C4-2B (cell line): ENCODE data around the gene PLSCR1.

ENCODE experiments used
- ZFX ChIP-seq: fragments of 450-650 bp; IDR thresholded peaks from 2 replicates; pipeline ENCODE4 v1.6.1; 2017
- TF ChIP-seq, protein P1 (sequence below): fragments of 450-650 bp; conservative IDR thresholded peaks from 2 replicates; pipeline ENCODE4 v1.5.1; 2017; ENCODE audit warnings: mild to moderate bottlenecking

DNA sequence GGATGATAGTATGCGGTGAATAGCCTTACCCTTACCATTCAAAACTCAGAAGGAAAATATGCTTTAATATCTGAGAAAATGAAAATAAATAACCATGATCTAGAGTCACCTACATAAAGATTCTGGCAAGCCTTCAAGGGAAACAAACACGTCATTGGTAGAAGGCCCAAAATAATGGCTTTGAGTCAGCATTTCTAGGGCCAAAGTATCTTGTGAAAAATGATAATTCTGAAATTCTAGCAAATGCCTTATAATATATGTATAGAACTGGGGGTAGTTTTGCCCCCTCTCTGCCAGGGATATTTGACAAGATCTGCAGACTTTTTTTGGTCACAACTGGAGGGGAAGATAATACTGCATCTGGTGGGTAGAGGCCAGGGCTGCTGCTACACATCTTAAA is 15.4 kb downstream of the PLSCR1 start:
- TF ChIP-seq, protein P1, sequence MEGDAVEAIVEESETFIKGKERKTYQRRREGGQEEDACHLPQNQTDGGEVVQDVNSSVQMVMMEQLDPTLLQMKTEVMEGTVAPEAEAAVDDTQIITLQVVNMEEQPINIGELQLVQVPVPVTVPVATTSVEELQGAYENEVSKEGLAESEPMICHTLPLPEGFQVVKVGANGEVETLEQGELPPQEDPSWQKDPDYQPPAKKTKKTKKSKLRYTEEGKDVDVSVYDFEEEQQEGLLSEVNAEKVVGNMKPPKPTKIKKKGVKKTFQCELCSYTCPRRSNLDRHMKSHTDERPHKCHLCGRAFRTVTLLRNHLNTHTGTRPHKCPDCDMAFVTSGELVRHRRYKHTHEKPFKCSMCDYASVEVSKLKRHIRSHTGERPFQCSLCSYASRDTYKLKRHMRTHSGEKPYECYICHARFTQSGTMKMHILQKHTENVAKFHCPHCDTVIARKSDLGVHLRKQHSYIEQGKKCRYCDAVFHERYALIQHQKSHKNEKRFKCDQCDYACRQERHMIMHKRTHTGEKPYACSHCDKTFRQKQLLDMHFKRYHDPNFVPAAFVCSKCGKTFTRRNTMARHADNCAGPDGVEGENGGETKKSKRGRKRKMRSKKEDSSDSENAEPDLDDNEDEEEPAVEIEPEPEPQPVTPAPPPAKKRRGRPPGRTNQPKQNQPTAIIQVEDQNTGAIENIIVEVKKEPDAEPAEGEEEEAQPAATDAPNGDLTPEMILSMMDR = no peak
- TF ChIP-seq ZFX = no peak
